Adipocyte (in vitro differentiated cells): ENCODE data around the gene MRPL58.

Experiments
- DNase-seq: peaks from one replicate; pipeline ENCODE4 v3.0.0-alpha.2; 2015; ENCODE audit warnings: low read depth
- H3K27me3 ChIP-seq: replicated peaks from 2 replicates; pipeline ENCODE4 v1.7.0; 2013; ENCODE audit warnings: mild to moderate bottlenecking, low read length, moderate library complexity; ENCODE audit not compliant: control insufficient read depth, insufficient read depth
- H3K36me3 ChIP-seq: 2 replicates; pipeline ENCODE4 v1.7.0; 2013; ENCODE audit warnings: low read length, mild to moderate bottlenecking, moderate library complexity; ENCODE audit not compliant: control insufficient read depth, insufficient read depth, severe bottlenecking
- H3K4me1 ChIP-seq: 2 replicates; pipeline ENCODE4 v1.7.0; 2013; ENCODE audit warnings: mild to moderate bottlenecking, low read length, moderate library complexity; ENCODE audit not compliant: control insufficient read depth, insufficient read depth
- H3K4me3 ChIP-seq: 2 replicates; pipeline ENCODE4 v1.7.0; 2013; ENCODE audit warnings: mild to moderate bottlenecking, low read length, moderate library complexity
- H3K9ac ChIP-seq: 2 replicates; pipeline ENCODE4 v1.7.0; 2013; ENCODE audit warnings: mild to moderate bottlenecking, low read length, moderate library complexity
- H3K9me3 ChIP-seq: 2 replicates; pipeline ENCODE4 v1.7.0; 2013; ENCODE audit warnings: mild to moderate bottlenecking, low read length, moderate library complexity; ENCODE audit not compliant: control insufficient read depth

The MRPL58 gene

DNA sequence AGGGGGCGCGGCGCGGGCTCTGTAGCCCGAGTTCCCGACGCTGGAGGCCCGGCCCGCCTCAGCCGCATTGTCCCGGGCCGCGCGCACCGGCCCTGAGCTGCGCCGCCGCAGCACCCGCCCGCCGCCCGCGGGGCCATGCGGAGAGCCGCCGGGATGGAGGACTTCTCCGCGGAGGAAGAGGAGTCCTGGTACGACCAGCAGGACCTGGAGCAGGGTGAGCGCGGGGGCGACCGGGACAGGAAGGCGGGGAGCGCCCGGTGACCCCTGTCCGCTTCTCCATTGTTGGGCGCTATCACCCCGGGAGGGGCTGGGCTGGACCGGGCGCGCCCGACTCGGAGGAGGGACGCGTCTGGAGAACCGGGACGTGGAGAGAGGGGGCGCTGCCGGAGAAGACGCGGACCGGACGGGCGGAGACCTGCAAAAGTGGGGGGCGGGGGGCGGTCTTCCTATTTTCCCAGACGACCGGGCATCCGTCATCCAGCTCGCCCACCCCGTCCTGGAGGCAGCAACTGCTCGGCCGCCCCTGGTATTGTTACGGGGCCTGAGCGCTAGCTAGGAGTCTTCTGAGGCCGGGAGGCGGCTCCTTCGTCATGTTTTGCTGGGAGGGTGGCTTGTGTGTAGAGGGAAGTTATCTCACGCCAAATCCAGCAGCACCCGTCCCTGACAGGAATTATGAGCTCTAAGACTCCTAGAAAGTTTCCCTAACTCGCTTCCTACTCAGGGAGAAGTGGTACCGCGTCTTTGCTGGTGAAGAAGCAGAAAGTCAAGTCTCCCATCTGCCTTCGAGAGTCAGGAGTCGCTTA, 24.4 kb upstream of the MRPL58 start:
- peak; percentile 94 for DNase-seq
- no peaks in the 10 kb centered on the region for H3K36me3 ChIP-seq
- H3K9ac ChIP-seq = peak overlapping the region; percentile 89
- no peaks in the 10 kb centered on the region for H3K9me3 ChIP-seq
- H3K4me1 ChIP-seq = peaks cover 27% of the 10 kb centered on the region
- H3K27me3 ChIP-seq = no peaks in the 10 kb centered on the region
- H3K4me3 ChIP-seq = peak overlapping the region; percentile 88

GRCh38 chr17:74990581-74991105, 21.8 kb upstream of the MRPL58 start:
- no peaks in the 10 kb centered on the region for H3K36me3 ChIP-seq
- DNase-seq = no peak
- no peaks in the 10 kb centered on the region for H3K9me3 ChIP-seq
- peaks cover 36% of the 10 kb centered on the region for H3K4me1 ChIP-seq
- H3K27me3 ChIP-seq = no peaks in the 10 kb centered on the region
- no peak overlapping the region for H3K4me3 ChIP-seq
- H3K9ac ChIP-seq = no peak overlapping the region

GRCh38 chr17:74992223-74992622, 20.2 kb upstream of the MRPL58 start:
- H3K27me3 ChIP-seq = no peaks in the 10 kb centered on the region
- H3K36me3 ChIP-seq = no peaks in the 10 kb centered on the region
- peaks cover 29% of the 10 kb centered on the region for H3K4me1 ChIP-seq
- no peak for DNase-seq
- H3K9ac ChIP-seq = no peak overlapping the region
- no peak overlapping the region for H3K4me3 ChIP-seq
- H3K9me3 ChIP-seq = no peaks in the 10 kb centered on the region

- Histone ChIP-seq H3K9me3 (no peaks in the 10 kb centered on the region), H3K4me3 (no peak overlapping the region), H3K27me3 (no peaks in the 10 kb centered on the region), H3K9ac (no peak overlapping the region), H3K4me1 (peaks cover 19% of the 10 kb centered on the region), H3K36me3 (peaks cover 1% of the 10 kb centered on the region)
- DNase-seq = peak; percentile 72
These were observed 18.0 kb upstream of the MRPL58 start for GRCh38 chr17:74994440-74994839.

GRCh38 chr17:74995847-74996246, 16.6 kb upstream of the MRPL58 start:
- Histone ChIP-seq H3K4me3 (no peak overlapping the region), H3K9me3 (no peaks in the 10 kb centered on the region), H3K27me3 (no peaks in the 10 kb centered on the region), H3K9ac (no peak overlapping the region), H3K36me3 (peaks cover 7% of the 10 kb centered on the region), H3K4me1 (peaks cover 14% of the 10 kb centered on the region)
- no peak for DNase-seq

DNA sequence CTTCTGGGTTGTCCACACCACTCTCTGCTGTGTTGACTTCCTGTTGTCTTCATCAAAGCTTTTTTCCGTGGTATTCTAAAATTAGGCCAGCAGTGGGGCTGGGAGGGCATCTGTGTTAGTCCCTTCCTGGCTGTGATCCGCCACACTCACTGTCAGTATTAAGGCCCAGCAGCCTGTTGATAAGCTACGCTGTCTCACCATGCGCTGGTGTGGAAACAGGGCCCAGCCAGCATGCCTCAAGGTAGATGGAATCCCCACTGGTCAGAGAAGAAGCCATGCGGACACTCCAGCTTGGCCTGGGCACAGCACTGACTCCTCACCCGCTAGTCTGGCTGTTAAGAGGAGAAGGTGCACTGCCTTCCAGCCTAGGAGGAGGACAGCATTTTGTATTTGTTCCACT, 13.7 kb upstream of the MRPL58 start:
- H3K9ac ChIP-seq = no peak overlapping the region
- H3K9me3 ChIP-seq = no peaks in the 10 kb centered on the region
- H3K36me3 ChIP-seq = peaks cover 35% of the 10 kb centered on the region
- H3K4me3 ChIP-seq = no peak overlapping the region
- H3K27me3 ChIP-seq = no peaks in the 10 kb centered on the region
- peaks cover 9% of the 10 kb centered on the region for H3K4me1 ChIP-seq
- DNase-seq = no peak

- no peaks in the 10 kb centered on the region for H3K27me3 ChIP-seq
- DNase-seq = no peak
- no peaks in the 10 kb centered on the region for H3K9me3 ChIP-seq
- no peak overlapping the region for H3K4me3 ChIP-seq
- peaks cover 1% of the 10 kb centered on the region for H3K4me1 ChIP-seq
- H3K9ac ChIP-seq = no peak overlapping the region
- peaks cover 35% of the 10 kb centered on the region for H3K36me3 ChIP-seq
These were observed 12.9 kb upstream of the MRPL58 start for GRCh38 chr17:74999523-74999922.

GRCh38 chr17:75001915-75002843, 10.3 kb upstream of the MRPL58 start:
- no peaks in the 10 kb centered on the region for H3K4me1 ChIP-seq
- no peak for DNase-seq
- no peaks in the 10 kb centered on the region for H3K9me3 ChIP-seq
- H3K9ac ChIP-seq = no peak overlapping the region
- H3K27me3 ChIP-seq = no peaks in the 10 kb centered on the region
- peaks cover 35% of the 10 kb centered on the region for H3K36me3 ChIP-seq
- no peak overlapping the region for H3K4me3 ChIP-seq

GRCh38 chr17:75003070-75003956, 9.2 kb upstream of the MRPL58 start:
- H3K36me3 ChIP-seq = peaks cover 35% of the 10 kb centered on the region
- H3K4me3 ChIP-seq = no peak overlapping the region
- H3K4me1 ChIP-seq = no peaks in the 10 kb centered on the region
- H3K27me3 ChIP-seq = no peaks in the 10 kb centered on the region
- no peak overlapping the region for H3K9ac ChIP-seq
- no peak for DNase-seq
- no peaks in the 10 kb centered on the region for H3K9me3 ChIP-seq

DNA sequence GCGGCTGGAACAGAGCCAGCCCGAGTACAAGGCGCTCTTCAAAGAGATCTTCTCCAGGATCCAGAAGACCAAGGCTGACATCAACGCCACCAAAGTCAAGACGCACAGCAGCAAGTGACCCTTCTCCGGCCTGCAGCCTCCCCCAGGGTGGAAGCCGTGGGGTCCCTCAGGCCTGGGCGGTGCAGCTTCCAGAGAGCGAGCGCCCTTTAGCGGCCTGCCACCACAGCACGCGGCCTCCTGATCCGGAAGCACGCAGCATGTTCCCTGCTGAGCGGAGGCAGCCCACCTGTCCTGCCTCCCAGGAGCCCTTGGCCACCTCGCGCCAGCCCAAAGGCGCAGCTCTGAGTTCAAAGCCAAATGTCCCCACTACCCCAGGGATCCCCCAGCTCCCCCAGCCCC, 8.5 kb upstream of the MRPL58 start:
- DNase-seq = no peak
- Histone ChIP-seq H3K27me3 (no peaks in the 10 kb centered on the region), H3K9ac (no peak overlapping the region), H3K4me1 (no peaks in the 10 kb centered on the region), H3K36me3 (peaks cover 35% of the 10 kb centered on the region), H3K9me3 (no peaks in the 10 kb centered on the region), H3K4me3 (no peak overlapping the region)
